ENCODE measurements around the gene OAT. TPM values are rescaled to one million over a fixed set of nuclear protein-coding genes. Genes with fewer than 3 reads are reported as not detected.

The OAT gene
- polyA plus RNA-seq, 2 of the 4 experiments (the other 2 are of a cell fraction) = 81.3 to 97.6 TPM

DNA sequence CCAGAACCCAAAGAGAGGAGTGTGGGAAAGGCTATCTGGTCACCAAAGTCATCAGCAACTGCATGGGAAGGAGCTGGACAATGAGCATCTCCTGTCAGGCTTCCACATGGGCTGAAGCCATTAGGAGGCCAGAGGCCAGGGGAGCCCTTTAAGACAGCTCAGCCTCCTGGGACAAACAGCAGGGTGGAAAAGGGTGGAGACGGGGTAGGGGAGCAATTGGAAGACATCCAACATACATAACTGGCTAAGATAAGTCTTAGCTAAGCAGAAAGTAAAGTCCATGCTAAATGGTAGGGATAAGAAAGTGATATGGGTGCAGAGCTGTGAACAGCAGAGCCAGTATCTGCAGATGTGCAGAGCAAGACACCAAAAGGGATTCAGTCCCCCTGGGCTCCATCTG, 1.5 kb upstream of the OAT start (continued):
- TF ChIP-seq, protein P1, sequence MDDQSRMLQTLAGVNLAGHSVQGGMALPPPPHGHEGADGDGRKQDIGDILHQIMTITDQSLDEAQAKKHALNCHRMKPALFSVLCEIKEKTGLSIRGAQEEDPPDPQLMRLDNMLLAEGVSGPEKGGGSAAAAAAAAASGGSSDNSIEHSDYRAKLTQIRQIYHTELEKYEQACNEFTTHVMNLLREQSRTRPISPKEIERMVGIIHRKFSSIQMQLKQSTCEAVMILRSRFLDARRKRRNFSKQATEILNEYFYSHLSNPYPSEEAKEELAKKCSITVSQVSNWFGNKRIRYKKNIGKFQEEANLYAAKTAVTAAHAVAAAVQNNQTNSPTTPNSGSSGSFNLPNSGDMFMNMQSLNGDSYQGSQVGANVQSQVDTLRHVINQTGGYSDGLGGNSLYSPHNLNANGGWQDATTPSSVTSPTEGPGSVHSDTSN (IDR thresholded peaks at IDR 0.05) = no peak
- no peak for TF ChIP-seq ESRRA (IDR thresholded peaks at IDR 0.05; ENCODE audit: borderline replicate concordance, low read length)
- no peak for TF ChIP-seq HDAC2 (IDR thresholded peaks at IDR 0.05)

DNA sequence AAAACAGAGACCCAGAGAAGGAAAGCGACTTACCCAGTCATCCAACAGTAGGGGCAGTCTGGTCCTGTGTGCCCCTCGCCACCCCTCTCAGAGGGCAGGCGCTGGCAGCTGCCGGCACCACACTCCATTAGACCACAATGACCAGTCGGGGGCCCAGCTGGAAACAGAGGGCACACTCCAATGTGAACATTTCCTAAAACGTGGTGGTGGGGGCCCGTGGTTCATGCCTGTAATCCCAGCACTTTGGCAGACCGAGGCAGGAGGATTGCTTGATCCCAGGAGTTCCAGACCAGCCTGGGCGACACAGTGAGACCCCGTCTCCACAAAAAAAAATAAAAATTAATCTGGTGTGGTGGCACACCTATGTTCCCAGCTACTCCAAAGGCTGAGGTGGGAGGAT, 912 bp upstream of the OAT start:
- TF ChIP-seq ZSCAN20 (CRISPR knock-in tag; IDR thresholded peaks at IDR 0.05) (no peak), HDAC2 (IDR thresholded peaks at IDR 0.05) (no peak), EP300 (IDR thresholded peaks at IDR 0.05) (no peak), SREBF2 (IDR thresholded peaks at IDR 0.05) (no peak), POLR2A (IDR thresholded peaks at IDR 0.05; ENCODE audit: low read length) (no peak), HEYL (CRISPR knock-in tag; IDR thresholded peaks at IDR 0.05) (no peak), JUNB (IDR thresholded peaks at IDR 0.05) (no peak), ZC3H11A (IDR thresholded peaks at IDR 0.05) (no peak), TFCP2L1 (CRISPR knock-in tag; IDR thresholded peaks at IDR 0.05) (no peak), MAZ (IDR thresholded peaks at IDR 0.05; ENCODE audit: borderline replicate concordance, low read depth, low read length) (no peak), MYC (IDR thresholded peaks at IDR 0.05; ENCODE audit: borderline replicate concordance, low read length) (no peak), ZNF302 (CRISPR knock-in tag; IDR thresholded peaks at IDR 0.05) (no peak), CBX8 (IDR thresholded peaks at IDR 0.05) (no peak), MAFK (IDR thresholded peaks at IDR 0.05; ENCODE audit: partially characterized antibody) (no peak), HOXB13 (CRISPR knock-in tag; IDR thresholded peaks at IDR 0.05; ENCODE audit: low read depth) (no peak)
- TF ChIP-seq, protein P2, sequence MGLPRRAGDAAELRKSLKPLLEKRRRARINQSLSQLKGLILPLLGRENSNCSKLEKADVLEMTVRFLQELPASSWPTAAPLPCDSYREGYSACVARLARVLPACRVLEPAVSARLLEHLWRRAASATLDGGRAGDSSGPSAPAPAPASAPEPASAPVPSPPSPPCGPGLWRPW (IDR thresholded peaks at IDR 0.05) = no peak
- TF ChIP-seq, protein P1 (IDR thresholded peaks at IDR 0.05) = no peak
- Histone ChIP-seq H3K4me2 (peak overlapping the region; percentile 86), H3K27ac (peak overlapping the region in 1 of 2 experiments; percentile 76; a peak in 2 of 6 replicates), H3K9me3 (no peaks in the 10 kb centered on the region), H3K4me3 (peak overlapping the region; percentile 85), H3K4me1 (peaks cover 21% of the 10 kb centered on the region)
- FAIRE-seq (no peak), DNase-seq (ENCODE audit: low read depth in 1 of 2, low spot score in 1 of 2) (no peak), ATAC-seq (no peak)
- WGBS (ENCODE audit: missing lambda C conversion rate) = 83% methylated on average over 10 of the region's 10 CpGs
- ChIA-PET CTCF (interaction anchor here (0.6 to 2.1 kb wide), 4 partner anchors 11 to 1257 kb away, joined by 3 to 7 read pairs (median 4); no protein-coding TSS in a partner anchor), POLR2A (interaction anchor here (0.7 to 2.7 kb wide), 4 partner anchors 15 to 76 kb away, joined by 3 to 12 read pairs (median 4); partner anchors contain the start of gene LHPP)

DNA sequence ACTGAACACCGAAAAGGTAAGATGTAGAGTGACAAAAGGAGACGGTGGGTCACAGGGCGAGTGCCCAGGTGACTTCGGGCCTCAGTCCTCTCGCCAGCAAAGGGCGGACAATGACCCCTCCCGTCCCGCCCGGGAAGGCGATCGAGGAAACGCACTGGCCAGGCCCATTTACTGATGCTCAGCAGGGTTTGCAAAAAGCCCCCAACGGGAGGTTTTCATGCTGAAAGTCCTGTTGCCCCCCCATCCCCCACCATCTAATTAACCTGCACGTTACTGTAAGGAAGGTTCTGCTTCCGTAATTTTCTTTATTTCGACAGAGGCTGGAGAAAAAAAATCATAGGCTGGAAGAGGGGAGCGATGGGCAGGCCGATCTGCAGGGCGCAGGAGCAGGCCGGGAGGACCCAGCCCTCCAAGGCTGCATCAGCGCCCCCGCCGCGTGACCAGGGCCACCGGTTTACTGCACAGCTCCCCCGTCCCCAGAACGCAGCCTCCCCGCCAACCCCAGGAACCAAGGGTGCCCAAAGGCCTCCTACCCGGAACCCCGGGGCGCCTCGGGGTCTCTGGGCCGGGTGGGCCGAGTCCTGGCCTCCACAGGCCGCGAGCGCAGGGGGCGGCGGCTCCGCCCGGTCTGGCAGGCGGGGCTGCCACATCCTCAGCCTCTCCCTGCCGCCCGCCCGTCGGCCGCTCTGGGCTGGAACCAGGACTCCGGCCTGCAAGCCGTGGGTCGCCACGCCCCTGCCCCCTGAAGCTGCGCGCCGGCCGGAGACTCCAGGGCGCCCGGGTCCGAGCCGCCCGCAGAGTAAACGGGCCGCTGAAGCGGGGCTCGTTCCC, 613 bp downstream of the OAT start:
- no peaks in the 10 kb centered on the region for H3K9me3 ChIP-seq
- H3K4me3 ChIP-seq = peak overlapping the region; percentile 85
- CTCF ChIA-PET = interaction anchor here (1.0 to 4.8 kb wide), 10 partner anchors 10 to 424 kb away, joined by 3 to 25 read pairs (median 6); no protein-coding TSS in a partner anchor
- no peak for FAIRE-seq
- peak overlapping the region; percentile 86 for H3K4me2 ChIP-seq
- 26% methylated on average over 22 of the region's 64 CpGs for WGBS (ENCODE audit: missing lambda C conversion rate)
- H3K27ac ChIP-seq = peak overlapping the region; percentile 64 to 93
- POLR2A ChIA-PET = interaction anchor here (0.6 to 2.7 kb wide), 9 partner anchors 10 to 1728 kb away, joined by 3 to 25 read pairs (median 3); partner anchors contain the start of gene LHPP
- no peak for TF ChIP-seq ZSCAN20 (CRISPR knock-in tag; IDR thresholded peaks at IDR 0.05)
- TF ChIP-seq EHF (CRISPR knock-in tag; IDR thresholded peaks at IDR 0.05) = no peak
- no peak for TF ChIP-seq JUN (IDR thresholded peaks at IDR 0.05)
- 0 out of 5 replicates have a peak, but pooled peaks of 1 of the 2 experiments have one; percentile 5 for TF ChIP-seq RAD21 (conservative IDR thresholded peaks at IDR 0.05 in 1 of 2, IDR thresholded peaks at IDR 0.05 in 1 of 2)
- ATAC-seq = peak; percentile 73 to 76
- H3K4me1 ChIP-seq = peaks cover 21% of the 10 kb centered on the region
- peak; percentile 51 to 62 for DNase-seq (ENCODE audit: low read depth in 1 of 2, low spot score in 1 of 2)

All from A549 (cell line).